HG02678 (cell line): Measurements from ENCODE around the gene KNCN.

Source experiments
- ATAC-seq: cut with Tn5 transposase; IDR thresholded peaks from one replicate; pipeline ENCODE4 v1.9.1; 2021; ENCODE audit warnings: mild to moderate bottlenecking, moderate library complexity; ENCODE audit not compliant: unreplicated experiment

KNCN gene

DNA sequence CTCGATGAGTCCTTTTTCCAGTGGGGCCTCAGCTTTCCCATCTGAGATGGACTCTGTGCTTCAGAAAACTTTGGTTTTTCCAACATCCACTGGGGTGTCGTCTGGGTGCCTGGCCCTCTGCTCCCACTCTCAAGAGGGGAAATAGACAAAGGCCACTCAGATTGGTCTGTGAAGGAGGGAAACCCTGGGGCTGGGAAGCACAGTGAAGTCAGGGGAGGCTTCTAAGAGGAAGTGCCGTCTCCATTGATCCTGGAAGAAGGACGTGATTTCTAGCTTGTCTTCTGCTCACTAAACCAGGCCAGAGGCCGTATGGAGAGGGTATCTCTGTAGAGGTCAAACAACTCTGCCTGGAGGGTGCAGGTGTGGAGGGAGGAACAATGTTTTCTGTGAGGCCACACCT lies 5.2 kb downstream of the KNCN start:
- ATAC-seq: no peak

DNA sequence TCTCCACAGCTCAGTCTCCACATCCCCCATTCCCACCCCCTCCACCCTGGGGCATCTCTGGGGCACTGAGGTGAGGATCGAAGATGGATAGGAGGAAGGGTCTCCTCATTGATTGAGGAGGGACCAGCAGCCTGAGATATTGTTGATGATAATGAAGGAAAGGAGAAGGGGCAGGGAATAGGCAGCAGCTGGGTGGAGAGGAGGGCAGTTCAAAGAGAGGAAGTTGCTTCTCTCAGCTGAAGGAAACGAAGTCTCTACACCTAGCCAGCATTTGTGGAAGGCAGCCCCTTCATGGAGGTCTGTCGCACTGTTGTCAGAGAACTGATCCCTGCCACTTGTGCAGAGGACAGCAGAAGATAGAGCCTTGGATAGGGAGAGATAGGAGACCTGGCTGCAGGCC lies 5.7 kb downstream of the KNCN start:
- ATAC-seq: no peak

DNA sequence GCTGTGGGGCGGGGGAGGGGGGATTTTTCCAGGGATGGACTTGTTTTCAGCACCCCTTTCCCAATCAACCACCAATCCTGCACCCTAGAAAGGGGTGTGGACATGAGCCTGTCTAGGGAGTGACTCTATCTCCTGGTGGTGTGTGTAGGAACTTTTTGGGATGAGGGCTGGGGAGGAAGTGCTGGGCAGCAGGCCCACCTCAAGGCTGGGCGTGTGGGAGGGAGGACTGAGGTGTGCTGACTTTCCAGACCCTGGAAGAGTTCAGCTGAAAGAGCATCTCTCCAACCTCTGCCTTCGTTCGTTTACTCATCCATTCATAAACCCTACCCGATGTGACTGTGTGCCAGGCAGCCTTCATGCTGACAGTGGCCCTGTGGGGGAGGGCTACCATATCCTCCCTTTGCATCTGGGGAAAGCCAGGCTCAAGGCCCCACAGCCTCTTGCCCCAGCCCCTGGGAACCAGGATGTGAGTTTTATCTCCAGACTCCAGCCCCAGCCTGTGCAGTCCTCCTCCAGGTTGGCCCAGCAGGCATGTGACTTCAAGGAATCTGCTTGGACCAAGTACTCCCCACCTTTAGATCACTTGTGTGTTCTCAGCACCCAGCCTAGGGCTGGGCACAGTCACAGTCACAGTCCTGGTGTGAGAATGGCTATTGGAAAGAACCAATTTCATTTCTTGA lies 6.7 kb downstream of the KNCN start:
- no peak for ATAC-seq

DNA sequence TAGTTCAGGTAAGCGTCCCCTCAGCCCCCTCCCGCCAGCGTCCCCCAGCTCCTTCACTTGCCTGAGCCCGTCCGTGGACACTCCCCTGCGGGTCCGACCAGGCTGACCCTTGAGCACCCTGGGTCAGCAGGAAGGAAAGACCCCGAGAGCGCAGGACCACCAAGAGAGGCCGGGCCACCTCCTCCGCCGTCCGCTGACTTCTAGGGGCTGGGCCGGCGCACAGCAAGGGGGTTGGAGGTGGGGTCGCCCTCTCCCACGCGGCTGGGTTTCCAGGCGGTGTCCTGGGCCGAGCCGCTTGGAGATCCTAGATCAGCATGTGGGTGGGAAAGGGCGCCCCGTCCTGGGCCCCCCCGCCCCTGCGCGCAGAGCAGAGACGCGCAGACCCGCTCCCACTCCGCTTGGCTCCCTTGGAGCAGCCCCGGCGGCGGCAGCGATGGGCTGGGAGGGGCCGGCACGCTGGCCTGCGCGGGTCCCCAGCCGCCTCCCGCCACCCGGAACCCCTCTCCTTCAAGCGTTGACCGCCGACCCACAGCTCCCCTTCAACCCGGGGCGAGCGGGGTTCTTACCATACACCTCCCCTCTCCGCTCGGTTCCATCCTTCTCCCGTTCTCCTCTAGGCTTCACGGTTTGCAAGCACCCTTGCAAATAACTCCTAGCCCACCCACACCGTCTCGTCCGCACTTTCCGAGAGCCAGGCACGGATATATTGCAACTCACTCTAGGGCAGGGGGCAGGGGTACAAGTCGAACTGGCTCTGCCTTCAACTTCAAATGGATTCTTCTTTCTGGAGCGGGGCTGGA lies 7.5 kb downstream of the KNCN start:
- no peak for ATAC-seq

DNA sequence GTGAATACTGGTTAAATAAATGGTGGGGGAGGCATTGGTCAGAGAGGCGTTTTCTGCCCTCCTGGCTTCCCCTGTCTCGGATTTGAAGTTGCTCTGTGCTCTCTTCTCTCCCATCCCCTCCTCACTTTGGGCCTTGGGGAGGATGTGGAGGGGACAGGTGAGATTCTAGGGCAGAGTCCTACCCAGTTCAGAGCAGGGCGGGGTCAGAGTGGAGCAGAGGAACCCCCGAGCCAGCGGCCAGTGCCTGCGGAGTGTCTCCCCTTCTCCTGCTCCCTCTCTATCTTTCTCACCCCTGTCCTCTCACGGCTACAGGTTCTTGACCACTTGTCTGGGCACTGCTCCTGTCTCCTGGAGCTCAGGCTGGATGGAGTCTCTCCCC lies 8.1 kb downstream of the KNCN start:
- ATAC-seq: no peak

DNA sequence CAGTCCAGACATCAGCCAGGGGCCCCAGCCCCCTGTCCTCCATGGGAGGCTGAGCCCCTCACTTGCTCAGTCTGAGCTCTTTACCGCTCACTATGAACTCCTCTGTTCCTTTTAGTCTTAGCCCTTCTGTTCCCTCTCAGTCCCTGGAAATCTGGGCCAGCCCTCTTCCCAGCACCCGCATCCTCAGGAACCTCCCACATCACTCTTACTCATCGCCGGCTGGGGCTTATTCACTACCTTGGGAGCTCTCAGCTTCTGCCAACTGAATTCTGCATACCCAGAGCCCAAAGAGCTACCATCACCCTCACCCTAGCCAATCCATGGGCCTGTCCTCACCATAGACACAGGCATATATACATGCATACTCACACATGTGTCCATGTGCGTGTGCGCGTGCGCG lies 11.5 kb downstream of the KNCN start:
- no peak for ATAC-seq

DNA sequence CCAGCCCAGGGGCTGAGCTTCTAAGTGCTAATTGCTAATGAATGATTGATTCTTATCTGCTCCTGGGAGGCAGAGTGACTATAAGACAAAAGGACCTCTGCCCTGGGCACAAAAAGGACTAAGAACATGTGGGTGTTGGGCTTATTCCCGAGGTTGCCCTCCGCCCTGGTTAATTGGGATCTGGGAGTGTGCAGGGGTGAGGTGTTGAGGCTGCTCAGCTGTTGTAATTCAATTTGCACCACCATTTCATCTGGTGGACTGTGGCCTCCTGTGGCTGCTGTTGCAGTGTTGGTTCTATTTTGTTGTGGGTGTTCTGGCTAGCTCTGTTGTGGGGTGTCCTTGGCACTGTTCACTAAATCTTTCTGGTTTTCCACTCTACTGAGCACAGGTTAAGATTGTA lies 13.3 kb downstream of the KNCN start:
- ATAC-seq: no peak

DNA sequence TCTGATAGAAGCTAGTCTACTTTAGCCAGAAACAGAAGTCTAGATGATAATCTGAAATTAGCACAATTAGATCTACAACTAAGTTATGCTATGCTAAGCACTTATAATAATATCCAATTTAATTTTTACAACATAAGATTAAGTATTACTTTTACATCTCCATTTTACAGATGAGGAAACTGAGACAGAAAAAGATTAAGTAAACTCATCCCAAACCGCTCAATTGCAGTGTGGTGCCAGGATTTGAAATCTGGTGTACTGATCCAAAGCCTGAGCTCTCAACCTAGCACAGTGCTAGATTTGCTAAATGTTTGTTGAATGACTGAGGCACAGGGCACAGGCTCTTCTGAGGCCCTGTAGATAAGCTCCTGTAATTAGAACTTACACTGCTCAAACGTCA lies 13.8 kb downstream of the KNCN start:
- ATAC-seq: no peak

DNA sequence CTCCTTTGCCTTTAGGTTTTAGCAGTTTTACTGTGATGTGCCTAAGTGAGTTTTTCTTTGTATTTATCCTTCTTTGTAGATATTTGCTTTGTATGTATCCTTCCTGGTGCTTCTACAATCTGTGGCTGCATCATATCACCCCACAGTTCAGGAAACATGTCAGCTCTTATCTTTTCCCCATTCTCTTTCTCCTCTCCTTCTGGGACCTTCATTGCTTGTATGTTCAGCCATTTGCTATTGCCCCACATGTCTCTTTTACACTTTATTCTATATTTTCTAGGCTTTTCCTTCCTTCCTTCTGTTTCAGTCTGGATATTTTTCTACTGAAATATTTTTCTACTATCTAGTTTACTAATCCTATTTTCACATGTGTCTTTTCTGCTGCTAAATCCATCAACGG lies 14.9 kb downstream of the KNCN start:
- no peak for ATAC-seq

DNA sequence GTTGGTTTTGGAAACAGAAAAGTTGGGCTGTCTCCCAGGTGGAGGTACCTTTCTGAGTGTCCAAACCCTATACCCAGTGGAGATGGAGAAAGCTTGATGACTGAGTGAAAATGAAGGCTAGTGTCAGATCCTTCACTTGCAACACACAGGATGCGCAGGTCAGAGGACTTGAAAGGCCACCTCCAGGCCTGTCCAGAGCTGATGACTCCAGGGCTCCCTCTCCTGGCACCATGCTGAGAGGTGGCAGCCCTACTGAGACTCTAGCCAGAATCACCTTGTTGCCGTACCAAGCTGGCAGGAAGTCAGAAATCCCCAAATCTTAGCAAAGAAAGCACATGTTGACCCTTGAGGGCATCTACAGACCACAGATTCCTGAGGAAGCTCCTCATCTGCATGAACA lies 16.4 kb downstream of the KNCN start:
- no peak for ATAC-seq

DNA sequence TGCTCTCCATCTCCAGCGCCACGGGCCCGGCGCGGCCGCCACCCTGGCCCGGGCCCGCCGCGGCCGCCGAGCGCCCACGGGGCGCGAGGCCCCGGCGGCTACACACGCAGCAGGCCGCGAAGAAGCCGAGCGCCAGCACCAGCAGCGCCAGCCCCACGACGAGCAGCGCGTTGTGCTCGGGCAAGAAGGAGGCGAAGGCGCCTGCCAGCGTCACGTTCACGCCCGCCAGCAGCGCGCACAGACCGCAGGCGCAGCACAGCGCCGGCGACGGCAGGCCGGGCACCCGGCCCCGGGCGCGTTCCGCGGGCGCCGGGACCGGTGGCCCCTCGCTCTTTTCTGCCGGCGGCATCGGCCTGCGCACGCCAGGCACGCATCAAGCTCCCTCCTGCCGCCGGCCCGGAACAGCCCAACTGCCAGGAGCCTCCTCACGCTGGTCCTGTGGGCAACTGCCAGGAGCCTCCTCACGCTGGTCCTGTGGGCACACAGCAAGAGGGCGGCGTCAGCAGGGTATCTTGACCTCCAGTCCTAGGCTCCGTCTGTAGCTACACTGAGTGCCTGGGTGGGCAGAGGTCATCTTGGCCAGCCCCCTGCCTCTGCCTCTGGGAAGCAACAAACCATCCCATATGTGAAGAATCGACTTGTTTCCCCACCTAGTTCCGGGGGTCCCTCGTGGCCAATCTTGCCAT lies 18.1 kb downstream of the KNCN start:
- ATAC-seq: peak; percentile 34

DNA sequence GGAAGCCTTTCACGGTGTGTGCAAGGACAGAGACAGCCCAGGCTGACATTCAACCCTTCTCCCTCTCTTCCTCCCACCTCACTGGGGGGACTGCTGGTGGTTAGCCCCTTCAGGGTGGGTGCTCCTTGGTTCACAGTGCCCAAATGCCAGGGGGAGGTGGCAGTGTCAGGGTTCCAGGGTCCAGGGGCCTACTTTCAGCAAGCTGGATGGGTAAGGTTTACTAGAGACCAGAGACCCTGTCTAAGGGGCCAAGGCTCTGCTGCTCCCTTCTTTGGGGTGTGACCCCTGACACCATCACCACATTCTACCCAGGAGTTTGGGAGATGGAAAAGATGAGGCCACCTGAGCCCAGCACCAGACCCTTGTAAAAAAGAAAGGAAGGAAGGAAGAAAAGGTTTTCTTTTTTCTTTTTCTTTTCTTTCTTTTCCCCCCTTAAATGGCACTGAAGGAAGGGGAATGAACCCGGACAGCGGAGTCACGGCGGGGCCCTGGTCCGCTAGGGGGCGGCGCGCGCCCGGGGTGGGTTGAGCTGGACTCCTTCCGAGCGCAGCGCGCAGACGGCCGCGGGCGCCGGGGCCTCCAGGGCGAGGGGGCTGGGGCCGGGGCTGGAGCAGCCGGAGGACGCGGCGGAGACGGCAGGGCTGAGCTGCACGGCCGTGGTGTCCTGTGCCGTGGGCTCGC lies 18.8 kb downstream of the KNCN start:
- peak; percentile 53 for ATAC-seq

DNA sequence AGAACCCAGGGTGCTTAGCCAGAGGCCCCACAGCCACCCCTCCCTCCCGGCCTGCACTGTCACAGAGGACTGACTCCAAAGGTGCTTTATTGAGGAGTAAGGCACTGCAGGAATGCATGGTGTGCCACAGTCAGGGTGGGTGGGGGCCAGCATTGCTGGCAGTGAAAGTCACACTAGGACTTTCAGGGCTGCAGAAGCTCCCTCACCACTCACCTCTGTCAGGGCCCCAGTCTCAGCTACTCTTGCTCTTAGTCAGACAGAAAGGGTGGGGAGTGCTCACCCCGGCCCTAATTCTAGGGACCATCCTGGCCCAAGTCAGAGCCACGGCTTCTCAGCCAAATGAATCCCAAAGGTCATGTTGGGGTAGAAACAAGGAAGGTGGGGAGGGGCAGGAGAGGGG lies 19.4 kb downstream of the KNCN start:
- ATAC-seq: no peak

DNA sequence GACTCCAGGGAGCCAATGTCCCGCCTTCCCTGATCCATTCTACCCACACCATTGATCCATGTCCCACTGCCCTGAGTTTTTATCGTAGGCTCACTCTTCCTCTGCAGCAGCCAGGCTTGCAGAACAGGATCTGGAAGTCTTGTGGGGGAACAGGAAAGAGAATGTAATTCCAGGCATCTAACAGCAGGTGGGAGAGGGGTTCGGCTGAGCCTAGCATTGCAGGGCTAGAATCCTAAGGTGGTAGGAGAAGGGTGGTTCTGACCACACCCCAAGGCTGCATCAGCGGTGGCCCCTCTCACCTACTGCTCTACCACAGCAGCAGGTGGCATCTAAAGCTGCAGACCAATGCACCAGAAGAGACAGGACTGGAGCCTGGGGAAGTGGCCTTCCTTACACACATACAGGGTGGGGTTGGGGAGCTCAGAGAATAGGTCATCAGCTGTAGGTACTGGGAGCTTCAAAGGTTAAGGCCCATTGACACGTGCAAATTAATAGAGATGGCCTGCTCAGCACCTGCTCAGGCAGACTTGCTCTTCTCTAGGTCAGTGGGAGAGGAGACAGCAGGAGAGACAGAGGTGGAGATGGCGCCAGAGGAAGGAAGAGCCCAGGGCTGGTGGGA lies 20.5 kb downstream of the KNCN start:
- ATAC-seq: no peak

DNA sequence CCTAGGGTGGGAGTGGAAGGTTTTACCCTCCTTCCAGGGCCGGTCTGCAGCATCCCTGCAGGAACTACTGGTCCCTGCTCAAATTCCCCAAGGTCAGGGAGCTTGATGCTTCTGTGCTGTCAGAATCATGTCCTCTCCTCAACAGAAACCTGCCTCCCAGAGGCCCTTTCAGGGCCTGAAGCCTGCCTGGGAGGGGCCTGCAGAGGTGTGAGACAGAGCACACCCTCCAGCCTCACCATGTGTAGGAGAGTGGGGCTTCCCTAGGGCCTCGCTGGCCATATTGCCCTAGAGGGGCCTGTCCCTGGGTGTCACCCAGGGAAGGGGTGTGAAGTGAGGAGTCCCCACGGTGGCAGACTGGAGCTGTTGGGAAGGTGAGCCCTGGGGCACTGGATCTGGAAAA lies 21.1 kb downstream of the KNCN start:
- ATAC-seq: no peak

DNA sequence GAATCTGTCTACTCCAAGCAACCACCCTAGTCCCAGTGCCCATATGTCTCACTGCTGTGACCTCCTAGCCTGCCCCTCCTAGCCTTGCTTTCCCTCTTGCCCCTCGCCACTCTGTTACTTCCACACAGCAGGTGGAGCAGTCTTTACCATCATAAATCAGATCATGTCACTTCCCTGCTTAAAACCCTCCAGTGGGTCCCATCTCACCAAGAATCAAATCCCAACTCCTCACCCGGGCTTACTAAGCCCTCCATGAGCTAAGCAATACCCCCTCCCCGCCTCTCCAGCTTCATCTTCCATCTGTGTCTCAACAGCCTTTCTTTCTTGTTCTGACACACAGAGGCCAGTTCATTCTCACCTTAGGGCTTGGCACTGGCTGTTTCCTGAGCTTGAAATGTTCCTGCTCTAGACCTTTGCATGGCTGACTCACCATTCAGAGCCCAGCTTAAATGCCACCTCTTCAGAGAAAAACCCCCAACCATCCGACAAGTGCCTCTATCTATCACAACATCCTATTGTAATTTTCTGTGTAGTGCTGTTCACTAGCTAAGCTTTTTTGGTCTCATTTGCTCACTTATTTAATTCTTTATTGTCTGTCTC lies 22.3 kb downstream of the KNCN start:
- ATAC-seq: no peak

DNA sequence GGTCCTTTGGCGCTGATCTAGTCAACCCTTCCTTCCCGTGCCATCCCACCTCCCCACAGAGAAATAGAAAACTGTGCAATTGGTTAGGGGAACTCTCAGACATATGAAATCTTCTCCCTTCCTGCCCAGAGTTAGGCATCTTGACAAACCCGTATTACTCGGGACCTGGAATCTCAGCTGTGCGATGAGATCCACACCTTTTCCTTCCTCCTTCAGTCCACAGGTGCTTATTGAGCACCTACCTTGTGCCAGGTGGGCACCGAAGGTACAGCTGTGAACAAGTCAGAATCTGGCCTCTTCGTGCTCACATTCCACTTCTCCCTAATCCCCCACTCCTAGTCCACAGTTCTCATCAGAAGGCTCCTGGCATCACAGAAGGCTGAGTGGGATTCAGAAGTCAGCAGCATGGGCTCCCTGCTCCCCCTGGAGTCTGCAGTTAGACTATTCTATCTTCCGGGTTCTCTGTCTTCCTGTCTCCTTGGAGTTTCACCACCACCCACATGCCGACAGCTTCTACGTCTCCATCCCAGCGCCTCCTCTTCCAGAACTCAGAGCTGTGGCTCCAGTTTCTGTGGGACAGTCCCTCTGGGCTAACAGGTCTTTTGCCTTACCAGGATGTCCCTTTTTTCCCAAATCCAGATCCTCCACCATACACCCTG lies 23.0 kb downstream of the KNCN start:
- no peak for ATAC-seq

DNA sequence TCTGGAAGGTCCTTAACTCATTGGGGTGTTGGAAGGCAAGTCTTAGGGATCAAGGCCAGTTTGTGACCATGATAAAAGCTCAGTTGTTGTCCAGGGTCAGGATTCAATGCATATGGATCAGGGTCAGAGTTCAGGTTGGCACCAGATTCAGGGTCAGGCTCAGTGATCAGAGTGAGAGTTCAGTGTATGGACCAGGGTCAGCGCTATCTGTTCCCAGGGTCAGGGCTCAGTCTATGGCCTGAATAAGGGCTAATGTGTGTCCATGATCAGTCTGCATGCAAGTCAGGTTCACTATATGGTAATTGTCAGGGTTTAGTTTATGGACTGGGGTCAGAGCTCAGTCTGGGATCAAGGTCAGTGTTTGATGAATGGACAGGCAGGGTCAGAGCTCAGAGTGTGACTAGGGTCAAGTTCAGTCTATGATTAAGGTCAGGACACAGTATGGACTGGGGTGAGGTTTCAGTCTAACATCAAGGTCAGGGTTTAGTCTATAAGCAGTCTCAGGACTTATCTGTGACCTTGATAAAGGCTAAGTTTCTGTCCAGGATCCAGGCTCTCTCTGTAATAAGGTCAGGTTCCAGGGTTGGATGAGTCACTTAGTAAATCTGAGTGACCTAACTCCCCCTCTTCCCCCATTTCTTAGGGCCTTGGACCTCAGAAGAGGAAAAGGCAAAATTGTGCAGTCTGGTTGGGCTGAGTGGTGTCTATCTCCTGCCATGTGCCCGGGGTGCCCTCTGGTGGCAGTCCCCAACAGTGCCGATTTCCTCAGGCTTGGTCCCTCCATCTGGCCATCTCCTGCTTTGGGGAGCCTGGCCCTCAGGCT lies 23.8 kb downstream of the KNCN start:
- ATAC-seq: peak; percentile 66

DNA sequence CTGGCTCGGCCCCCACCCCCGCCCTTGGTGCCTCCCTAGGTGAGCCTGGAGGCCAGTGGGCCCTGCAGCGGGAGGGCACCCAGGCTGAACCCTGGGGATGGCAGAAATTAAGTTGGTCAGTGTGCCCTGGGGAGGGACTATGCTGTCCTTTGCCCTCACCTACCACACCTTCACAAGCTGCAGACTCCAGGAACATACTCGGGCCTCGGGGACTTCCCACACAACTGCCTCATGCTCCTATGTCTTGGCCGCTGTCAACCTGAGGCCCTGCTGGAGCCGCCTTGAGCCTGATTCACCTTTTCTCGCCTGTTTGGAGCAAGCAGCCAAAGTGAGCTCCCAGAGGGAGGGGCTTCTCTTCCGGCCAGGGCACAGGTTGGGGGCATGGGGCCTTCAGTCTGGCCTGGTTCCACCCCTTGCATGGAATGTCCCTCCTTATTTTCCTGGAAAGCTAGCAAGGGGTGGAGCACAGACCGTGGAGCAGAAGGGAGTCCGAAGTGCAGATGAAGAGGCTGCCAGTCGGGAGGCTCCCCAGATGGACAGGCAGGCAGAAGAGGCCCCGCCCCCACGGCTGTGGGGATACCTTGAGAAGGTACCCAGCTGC lies 24.7 kb downstream of the KNCN start:
- ATAC-seq: no peak
